Stromal cell of bone marrow (primary cell): ENCODE data around the gene CACNA1A.

ENCODE experiments used
- DNase-seq: peaks from one replicate; pipeline ENCODE4 v3.0.0-alpha.2; 2012; ENCODE audit warnings: low read depth

CACNA1A gene

GRCh38 chr19:13309864-13310263 lies 196.4 kb downstream of the CACNA1A start:
- DNase-seq: no peak

DNA sequence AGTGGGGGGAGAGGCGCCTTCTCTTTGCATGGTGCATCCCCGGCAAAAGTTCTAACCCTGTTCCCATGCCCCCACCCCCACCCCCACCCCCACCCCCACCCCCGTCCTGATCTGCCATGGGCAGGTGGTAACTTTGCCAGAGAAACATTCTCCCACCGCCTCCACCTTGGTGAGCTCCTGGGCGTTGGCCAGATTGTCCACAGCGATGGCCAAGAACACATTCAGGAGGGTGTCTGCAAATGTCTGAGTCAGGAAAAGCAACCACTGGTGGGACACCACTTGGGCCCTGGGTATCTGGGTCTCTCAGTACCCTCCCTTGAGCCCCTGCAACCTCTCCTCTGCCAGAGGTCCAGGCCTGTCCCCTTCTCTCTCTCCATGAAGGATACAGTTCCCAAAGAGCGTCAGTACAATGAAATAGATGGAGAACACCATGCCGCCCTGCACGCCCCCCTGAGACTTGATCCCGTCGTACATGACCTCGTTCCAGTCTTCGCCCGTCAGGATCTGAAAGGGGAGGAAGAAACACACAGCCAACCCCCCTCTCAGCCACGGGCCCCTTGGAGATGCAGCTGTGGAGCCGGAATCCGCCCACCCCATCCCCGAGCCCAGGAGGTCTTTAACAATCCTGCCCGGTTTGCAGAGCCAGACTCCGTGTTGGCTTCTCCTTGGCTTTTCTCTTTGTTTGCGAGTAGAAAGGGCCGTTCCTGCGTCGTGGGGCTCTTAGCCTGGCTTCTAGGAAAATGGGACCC lies 202.7 kb downstream of the CACNA1A start:
- no peak for DNase-seq

DNA sequence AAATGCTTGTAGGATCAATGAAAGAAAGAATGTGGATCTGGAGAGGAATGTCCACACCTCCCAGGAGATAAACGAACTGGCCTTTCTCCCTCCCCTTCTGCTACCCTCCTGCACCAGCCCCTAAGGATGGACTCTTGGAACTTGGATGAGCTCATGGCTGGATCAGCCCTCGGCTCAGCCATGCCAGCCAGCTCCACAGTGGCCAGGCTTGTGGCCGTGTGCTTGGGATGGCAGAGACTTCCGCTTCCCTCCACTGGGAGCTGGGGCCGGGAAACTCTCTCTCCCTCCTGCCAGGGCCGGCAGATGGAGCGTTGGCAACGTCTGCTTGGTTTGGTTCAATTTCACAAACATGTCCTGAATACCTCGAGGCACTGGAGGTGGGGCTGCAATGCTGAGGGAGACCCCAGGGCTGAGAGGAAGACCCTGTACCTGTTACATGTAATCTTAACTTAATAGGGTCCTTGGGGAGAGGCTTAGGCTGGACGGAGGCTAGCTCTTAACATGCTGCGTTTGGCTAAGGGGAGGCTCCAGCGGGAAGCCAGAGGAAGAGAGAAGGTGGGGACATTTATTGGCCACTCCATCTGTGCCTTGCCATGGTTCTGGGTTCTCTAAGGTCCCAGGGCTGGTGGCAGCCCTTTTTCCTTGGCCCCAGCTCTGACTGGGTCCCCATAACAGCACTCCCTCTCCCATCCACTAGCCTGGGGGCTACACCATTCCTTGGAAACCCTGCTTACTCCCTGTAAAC lies 203.6 kb downstream of the CACNA1A start:
- DNase-seq: no peak

DNA sequence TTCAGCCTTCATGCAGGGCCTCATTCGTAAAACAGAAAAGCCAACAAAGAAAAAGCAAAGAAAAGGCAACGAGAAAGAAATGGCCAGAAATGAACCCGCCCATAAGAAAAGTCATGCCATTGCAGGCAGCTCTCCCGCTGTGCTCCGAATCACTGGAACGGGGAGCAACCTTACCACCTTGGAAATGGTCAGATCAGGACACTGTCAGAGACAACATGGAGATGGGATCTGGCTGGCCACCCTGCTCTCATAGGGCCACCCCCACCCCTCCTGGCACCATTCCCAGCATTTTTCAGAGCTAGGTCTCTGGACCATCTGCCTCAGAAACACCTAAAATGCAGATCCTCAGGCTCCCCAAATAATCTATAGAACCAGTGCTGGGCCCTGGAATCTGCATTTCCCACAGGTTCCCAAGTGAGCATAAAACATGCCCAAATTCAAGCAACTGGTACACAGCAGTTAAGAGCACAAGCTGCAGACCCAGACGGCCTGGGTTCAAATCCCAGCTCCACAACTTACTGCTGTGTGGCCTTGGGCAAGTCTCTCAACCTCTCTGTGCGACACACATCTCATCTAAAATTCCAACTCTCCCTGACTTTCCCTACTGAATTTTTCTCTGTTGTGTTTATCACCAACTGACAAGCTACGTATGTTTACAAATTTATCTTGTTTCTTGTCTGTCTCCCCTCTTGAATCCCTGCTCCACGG lies 204.5 kb downstream of the CACNA1A start:
- no peak for DNase-seq

GRCh38 chr19:13300421-13301030 lies 205.8 kb downstream of the CACNA1A start:
- DNase-seq: no peak

DNA sequence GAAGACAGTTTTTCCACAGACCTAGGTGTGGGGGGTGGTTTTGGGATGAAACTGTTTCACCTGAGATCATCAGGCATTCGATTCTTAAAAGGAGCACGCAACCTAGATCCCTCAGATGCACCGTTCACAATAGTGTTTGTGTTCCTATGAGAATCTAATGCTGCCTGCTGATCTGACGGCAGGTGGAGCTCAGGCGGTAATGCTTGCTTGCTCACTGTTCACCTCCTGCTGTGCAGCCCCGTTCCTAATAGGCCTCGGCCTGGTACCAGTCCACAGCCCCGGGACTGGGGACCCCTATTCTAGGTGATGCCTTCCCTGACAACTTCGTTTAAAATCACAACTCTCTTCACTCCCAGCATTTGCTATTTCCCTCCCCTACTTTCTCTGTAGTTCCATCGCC lies 206.4 kb downstream of the CACNA1A start:
- DNase-seq: no peak

GRCh38 chr19:13298565-13299481 lies 207.5 kb downstream of the CACNA1A start:
- no peak for DNase-seq

DNA sequence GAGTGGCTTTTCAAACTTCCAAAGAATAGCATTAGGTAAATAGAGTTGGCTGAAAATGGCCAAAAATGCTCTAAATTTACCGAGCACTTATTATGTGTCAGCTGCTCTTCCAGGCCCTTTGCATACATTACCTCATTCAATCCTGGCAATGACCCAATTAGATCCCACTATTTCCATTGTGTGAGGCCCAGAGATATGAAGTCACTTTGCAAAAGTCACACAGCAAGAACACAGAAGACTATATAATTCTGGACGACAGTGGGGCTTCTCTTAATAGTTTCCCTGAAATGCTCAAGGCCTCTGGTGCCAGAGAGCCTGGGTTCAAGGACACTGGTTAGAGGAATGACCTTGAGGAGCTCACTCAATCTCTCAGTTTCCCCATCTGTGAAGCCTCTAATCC lies 209.3 kb downstream of the CACNA1A start:
- no peak for DNase-seq

- no peak for DNase-seq
Observed at GRCh38 chr19:13294812-13295567, 211.3 kb downstream of the CACNA1A start.

- DNase-seq: no peak
Observed at GRCh38 chr19:13291913-13292312, 214.4 kb downstream of the CACNA1A start.

DNA sequence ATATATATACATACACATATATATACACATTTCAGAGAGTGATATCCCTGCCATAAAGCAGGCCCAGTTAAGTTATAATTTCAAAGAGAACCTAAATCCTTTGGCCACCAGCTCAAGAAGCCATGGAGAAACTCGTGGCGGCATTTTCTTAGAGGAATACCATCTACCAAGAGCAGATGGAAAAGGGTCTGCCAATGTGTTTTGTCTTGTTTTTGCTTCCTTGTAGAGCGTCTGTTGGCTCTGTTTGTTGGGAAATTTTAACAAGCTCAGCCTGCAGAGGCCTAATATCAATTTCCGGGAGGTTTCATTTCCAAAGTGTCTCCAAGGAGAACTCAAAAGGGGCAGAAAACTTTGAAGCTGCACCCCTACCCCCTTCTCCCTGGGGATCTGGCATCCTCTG lies 215.5 kb downstream of the CACNA1A start:
- no peak for DNase-seq

- no peak for DNase-seq
Observed at GRCh38 chr19:13289295-13289694, 217.0 kb downstream of the CACNA1A start.

DNA sequence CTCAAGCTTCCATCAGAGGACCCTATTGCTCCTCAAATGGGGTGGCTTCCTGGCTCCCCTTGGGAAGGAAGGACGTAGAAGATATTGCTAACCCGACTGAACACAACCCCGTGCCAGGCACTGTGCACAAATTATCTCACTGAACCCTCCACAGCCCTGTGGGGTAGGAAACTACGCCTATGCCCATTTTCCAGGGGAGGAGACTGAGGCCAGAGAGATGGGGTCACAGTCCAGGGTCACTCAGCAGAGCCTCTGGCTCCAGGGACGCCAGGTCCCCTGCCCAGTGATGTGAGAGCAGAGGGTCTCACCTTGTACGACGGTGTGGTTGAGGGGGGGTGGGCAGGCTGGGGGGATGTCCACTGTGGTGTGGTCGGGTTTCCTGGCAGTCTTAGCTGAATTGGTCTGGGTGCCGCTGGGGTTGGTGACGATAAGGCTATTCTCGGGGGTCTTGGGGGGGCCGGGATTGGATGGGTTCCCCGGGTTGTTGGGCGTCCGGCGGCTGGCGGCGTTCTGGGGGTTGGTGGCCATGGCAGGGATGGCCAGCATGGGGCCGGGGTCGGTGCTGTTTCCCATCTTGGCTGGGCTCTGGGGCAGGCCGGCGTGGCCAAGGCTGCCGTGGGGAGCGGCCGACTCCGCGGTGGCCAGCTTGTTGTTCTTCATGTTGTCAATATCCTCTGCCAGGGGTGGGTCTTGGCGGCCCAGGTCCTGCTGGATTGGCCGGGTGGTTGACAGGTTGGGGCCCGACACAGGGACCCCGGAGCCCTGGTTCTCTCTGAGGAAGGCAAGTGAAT lies 219.9 kb downstream of the CACNA1A start:
- DNase-seq: no peak

- DNase-seq: no peak
Observed at GRCh38 chr19:13284929-13285928, 221.1 kb downstream of the CACNA1A start.

DNA sequence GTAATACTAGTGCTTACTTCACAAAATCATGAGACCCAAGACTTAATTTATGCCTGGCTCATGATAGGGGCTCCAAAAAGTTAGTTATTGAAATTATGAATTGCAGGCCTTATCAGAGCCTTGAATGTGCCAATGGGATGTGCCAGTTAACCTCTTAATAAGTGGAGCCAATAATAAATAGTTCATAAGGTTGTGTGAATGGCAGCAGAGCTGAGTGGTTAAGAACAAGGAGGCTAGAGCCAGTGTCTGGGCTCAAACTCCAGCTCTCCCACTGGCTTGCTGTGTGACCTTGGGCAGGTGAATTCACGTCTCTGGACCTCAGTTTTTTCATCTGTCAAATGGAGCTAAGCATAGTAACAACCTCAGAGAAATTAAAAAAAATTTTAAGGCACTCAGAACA lies 222.4 kb downstream of the CACNA1A start:
- no peak for DNase-seq

DNA sequence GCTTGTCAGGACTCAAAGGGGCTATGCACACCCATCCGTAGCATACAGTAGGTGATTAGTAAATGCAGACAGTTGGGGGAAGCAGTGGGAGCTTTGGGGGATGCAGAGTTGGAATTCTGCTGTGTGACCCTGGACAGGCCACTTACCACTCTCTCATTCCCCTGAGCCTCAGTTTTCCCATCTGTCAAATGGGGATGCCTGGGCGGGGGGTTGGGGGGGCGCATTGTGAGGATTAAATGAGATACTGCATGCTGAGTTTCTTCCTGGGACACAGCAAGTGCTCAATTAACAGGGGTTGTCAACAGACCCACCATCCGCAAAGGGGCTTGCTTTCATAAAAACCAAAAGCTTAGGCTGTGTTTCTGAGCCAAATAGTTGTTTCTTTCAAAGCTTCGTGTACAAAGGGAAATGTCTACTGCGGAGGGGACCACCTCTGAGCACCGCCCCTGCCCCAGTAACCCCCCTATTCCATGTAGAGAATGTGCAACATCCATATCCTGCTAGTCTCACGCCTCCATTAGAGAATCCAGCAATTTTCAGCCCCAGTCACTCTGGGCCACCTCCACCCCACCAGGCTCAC lies 223.7 kb downstream of the CACNA1A start:
- DNase-seq: no peak

DNA sequence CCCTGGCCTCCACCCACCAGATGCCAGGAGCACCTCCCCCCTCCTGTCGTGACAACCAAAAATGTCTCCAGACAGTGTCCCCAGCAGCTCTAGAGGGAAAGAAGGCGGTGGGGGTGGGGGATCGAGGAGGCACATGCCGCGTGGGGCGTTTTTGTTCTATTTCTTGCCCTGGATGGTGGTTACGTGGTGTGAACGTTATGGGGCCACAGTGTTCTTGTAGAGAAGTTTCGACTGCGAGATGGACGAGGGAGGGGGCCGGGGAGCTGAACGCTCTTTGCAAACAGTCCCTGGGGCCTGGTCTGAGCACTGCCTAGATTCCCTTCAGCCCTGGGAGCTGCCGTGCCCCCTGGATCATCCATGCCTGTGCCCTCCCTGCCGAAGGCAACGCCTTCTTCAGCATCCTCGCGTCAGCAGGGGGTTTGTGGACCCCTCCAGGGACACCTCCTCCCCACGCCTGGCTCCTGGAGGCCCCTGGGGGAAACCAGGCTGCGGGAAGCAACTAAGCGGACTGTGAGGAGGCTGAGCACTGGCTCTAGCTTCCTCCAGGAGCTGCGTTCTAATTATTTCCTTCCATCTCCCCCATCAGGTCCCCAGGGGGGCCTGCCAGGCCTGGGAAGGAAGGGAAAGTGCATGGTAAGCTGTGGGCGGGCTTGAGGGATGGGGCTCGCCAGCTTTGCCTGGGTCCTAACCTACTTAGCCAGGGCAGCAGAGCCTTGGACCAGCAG lies 224.6 kb downstream of the CACNA1A start:
- DNase-seq: no peak
